Measurements from ENCODE around the gene GALNT17.

DNA sequence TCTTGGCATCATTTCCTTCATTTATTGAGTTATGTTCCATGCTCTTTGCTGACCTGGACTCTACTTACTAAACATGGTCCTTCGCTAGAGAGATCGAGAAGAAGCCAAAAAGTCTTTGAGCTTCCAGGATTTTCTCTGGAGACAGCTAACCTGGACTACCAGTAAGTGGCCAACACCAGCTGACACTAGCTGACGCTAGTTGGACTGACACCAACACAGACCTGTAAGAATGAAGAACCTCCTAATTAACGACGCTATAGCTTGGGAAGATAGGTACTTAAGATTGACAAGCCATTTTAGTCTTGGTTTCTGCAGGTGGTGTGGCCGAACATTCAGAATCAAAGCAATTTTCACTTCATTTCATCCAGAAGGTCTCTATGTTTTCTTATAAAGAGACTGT lies 66.4 kb downstream of the GALNT17 start:
- TF ChIP-seq POLR2A (IDR thresholded peaks at IDR 0.05; ENCODE audit: low read length) (no peak), GATA1 (IDR thresholded peaks at IDR 0.05; ENCODE audit: low read depth, low read length) (no peak)

All from erythroblast (primary cell).